IMR-90 (cell line): ENCODE measurements around the gene MAN1C1.

ENCODE experiments used
- CHD1 ChIP-seq: IDR thresholded peaks from 2 replicates; pipeline ENCODE4 v1.6.1; 2012; ENCODE audit warnings: low read depth, low read length, improper control_type of control experiment
- CTCF ChIP-seq: conservative IDR thresholded peaks from 2 replicates; pipeline ENCODE4 v1.5.1; 2012; ENCODE audit warnings: mild to moderate bottlenecking, low read depth, low read length, improper control_type of control experiment
- ELK1 ChIP-seq: fragments of 150-350 bp; IDR thresholded peaks from 2 replicates; pipeline ENCODE4 v1.6.1; 2016; ENCODE audit warnings: low read depth, mild to moderate bottlenecking, low read length, moderate library complexity, borderline replicate concordance
- MAZ ChIP-seq: IDR thresholded peaks from 2 replicates; pipeline ENCODE4 v1.6.1; 2012; ENCODE audit warnings: low read depth, mild to moderate bottlenecking, low read length, improper control_type of control experiment, moderate library complexity, borderline replicate concordance
- POLR2A ChIP-seq: IDR thresholded peaks from 2 replicates; pipeline ENCODE4 v1.6.1; 2012; ENCODE audit warnings: mild to moderate bottlenecking, low read depth, low read length
- RAD21 ChIP-seq: IDR thresholded peaks from 2 replicates; pipeline ENCODE4 v1.6.1; 2012; ENCODE audit warnings: low read length, improper control_type of control experiment
- TF ChIP-seq, protein P1 (sequence below): fragments of 150-350 bp; IDR thresholded peaks from 2 replicates; pipeline ENCODE4 v1.6.1; 2017; ENCODE audit warnings: mild to moderate bottlenecking, antibody characterized with exemption, low read length, low read depth

GRCh38 chr1:25701030-25701785, 84.6 kb downstream of the MAN1C1 start:
- TF ChIP-seq POLR2A (no peak), CTCF (no peak), RAD21 (no peak), MAZ (no peak), ELK1 (no peak), CHD1 (no peak)
- TF ChIP-seq, protein P1, sequence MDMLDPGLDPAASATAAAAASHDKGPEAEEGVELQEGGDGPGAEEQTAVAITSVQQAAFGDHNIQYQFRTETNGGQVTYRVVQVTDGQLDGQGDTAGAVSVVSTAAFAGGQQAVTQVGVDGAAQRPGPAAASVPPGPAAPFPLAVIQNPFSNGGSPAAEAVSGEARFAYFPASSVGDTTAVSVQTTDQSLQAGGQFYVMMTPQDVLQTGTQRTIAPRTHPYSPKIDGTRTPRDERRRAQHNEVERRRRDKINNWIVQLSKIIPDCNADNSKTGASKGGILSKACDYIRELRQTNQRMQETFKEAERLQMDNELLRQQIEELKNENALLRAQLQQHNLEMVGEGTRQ, result no peak
